Right lobe of liver (tissue), 4 donors: ENCODE results near the gene AIG1.
"Not testable (repeated sequence)": the region's sequence is repeated elsewhere in the genome, so short reads cannot be mapped to it uniquely, and the experiment has no call there.

Experiments
- POLR2A ChIP-seq: fragments of 450-650 bp; IDR thresholded peaks from one replicate; pipeline ENCODE4 v1.6.1; 2017; ENCODE audit warnings: antibody characterized with exemption, mild to moderate bottlenecking
- TF ChIP-seq, protein P1 (sequence below), 4 donors: fragments of 200-600 bp in 3 of 4; fragments of 450-650 bp in 1 of 4; IDR thresholded peaks; one replicate each; pipeline versions ENCODE4 v1.5.1 to v1.8.0; 2016 to 2022; ENCODE audit warnings: antibody characterized with exemption in 4 of 4, mild to moderate bottlenecking in 2 of 4
- donor health status: DM: no; HTN: no; CAD: no.
- donor health status: DM: no; HTN: no; CAD: no.
- donor health status: DM: no; HTN: yes; CAD: no.

DNA sequence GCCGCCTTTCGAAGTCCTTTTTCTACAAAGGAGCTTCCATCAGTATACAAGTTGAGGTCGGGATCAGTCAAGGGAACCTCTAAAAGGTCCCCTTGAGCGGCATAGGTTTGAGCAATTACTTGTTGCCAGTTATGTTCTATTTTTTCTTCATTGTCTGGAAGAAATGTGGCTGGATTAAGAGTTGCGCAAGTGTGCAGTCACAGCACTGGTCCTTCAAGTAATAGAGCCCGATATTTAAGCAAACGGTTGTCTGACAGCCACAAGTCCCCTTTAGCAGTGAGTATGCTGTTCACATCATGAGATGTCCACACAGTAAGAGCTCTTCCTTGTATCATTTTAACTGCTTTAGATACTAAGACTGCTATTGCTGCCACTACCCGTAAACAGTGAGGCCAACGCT, 21.6 kb downstream of the AIG1 start:
- TF ChIP-seq, protein P1, sequence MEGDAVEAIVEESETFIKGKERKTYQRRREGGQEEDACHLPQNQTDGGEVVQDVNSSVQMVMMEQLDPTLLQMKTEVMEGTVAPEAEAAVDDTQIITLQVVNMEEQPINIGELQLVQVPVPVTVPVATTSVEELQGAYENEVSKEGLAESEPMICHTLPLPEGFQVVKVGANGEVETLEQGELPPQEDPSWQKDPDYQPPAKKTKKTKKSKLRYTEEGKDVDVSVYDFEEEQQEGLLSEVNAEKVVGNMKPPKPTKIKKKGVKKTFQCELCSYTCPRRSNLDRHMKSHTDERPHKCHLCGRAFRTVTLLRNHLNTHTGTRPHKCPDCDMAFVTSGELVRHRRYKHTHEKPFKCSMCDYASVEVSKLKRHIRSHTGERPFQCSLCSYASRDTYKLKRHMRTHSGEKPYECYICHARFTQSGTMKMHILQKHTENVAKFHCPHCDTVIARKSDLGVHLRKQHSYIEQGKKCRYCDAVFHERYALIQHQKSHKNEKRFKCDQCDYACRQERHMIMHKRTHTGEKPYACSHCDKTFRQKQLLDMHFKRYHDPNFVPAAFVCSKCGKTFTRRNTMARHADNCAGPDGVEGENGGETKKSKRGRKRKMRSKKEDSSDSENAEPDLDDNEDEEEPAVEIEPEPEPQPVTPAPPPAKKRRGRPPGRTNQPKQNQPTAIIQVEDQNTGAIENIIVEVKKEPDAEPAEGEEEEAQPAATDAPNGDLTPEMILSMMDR (IDR thresholded peaks at IDR 0.05), result not testable (repeated sequence)
- TF ChIP-seq POLR2A, result not testable (repeated sequence)
